NT2/D1 (cell line): ENCODE data around the gene NPIPA3.
"Not testable (repeated sequence)": the region's sequence is repeated elsewhere in the genome, so short reads cannot be mapped to it uniquely, and the experiment has no call there.

ENCODE experiments used
- YY1 ChIP-seq: IDR thresholded peaks from 2 replicates; pipeline ENCODE4 v1.6.1; 2011; ENCODE audit not compliant: insufficient read length, insufficient read depth
- ZNF274 ChIP-seq: IDR thresholded peaks from 2 replicates; pipeline ENCODE4 v1.6.1; 2011; ENCODE audit warnings: mild to moderate bottlenecking, low read depth, low read length

GRCh38 chr16:14741794-14742193 is 38.6 kb downstream of the NPIPA3 start:
- not testable (repeated sequence) for TF ChIP-seq YY1, ZNF274
